Measurements from ENCODE around the gene POLR3H.

Gene POLR3H

GRCh38 chr22:41513391-41513790, 30.9 kb downstream of the POLR3H start:
- no peak for DNase-seq

- DNase-seq, result peak in 1 of 3 experiments; percentile 33
Measured at GRCh38 chr22:41512421-41513194, 31.7 kb downstream of the POLR3H start.

GRCh38 chr22:41511521-41511968, 32.7 kb downstream of the POLR3H start:
- DNase-seq, result no peak

- no peak for DNase-seq
Measured at GRCh38 chr22:41508770-41509170, 35.5 kb downstream of the POLR3H start.

GRCh38 chr22:41507330-41508063, 36.8 kb downstream of the POLR3H start:
- no peak for DNase-seq

GRCh38 chr22:41505511-41506220, 38.6 kb downstream of the POLR3H start:
- DNase-seq, result no peak

- DNase-seq, result no peak
Measured at GRCh38 chr22:41504816-41505215, 39.5 kb downstream of the POLR3H start.

- no peak for DNase-seq
Measured at GRCh38 chr22:41504397-41504796, 39.9 kb downstream of the POLR3H start.

- peak in 1 of 3 experiments; percentile 24 for DNase-seq
Measured at GRCh38 chr22:41501209-41501608, 43.1 kb downstream of the POLR3H start.

- DNase-seq, result no peak
Measured at GRCh38 chr22:41500303-41500702, 44.0 kb downstream of the POLR3H start.

- DNase-seq, result no peak
Measured at GRCh38 chr22:41499624-41500280, 44.5 kb downstream of the POLR3H start.

GRCh38 chr22:41498303-41498835, 45.9 kb downstream of the POLR3H start:
- no peak for DNase-seq

GRCh38 chr22:41491374-41492100, 52.7 kb downstream of the POLR3H start:
- no peak for DNase-seq

GRCh38 chr22:41488596-41489385, 55.5 kb downstream of the POLR3H start:
- DNase-seq, result no peak

- no peak for DNase-seq
Measured at GRCh38 chr22:41488076-41488475, 56.2 kb downstream of the POLR3H start.

- no peak for DNase-seq
Measured at GRCh38 chr22:41487037-41487935, 57.0 kb downstream of the POLR3H start.

- no peak for DNase-seq
Measured at GRCh38 chr22:41485033-41485432, 59.2 kb downstream of the POLR3H start.

- no peak for DNase-seq
Measured at GRCh38 chr22:41482319-41482935, 61.8 kb downstream of the POLR3H start.

- DNase-seq, result no peak
Measured at GRCh38 chr22:41481925-41482318, 62.3 kb downstream of the POLR3H start.

Measured in NCI-H1417 (cell line).